HFF-Myc (cell line): ENCODE measurements around the gene GRK6.
A peak's percentile ranks its signal among the peaks of the same experiment; 100 is the strongest.

Source experiments
- DNase-seq: peaks from one replicate; pipeline ENCODE4 v3.0.0-alpha.2; 2011; ENCODE audit warnings: low read depth; ENCODE audit errors: extremely low read depth
- H3K4me3 ChIP-seq: replicated peaks from 2 replicates; pipeline ENCODE4 v1.5.1; 2011; ENCODE audit warnings: low read depth, mild to moderate bottlenecking, control low read depth, low read length
- CTCF ChIP-seq: IDR thresholded peaks from 2 replicates; pipeline ENCODE4 v1.5.1; 2012; ENCODE audit warnings: mild to moderate bottlenecking, low read depth, low read length, control low read depth; ENCODE audit errors: missing control alignments

Gene GRK6

DNA sequence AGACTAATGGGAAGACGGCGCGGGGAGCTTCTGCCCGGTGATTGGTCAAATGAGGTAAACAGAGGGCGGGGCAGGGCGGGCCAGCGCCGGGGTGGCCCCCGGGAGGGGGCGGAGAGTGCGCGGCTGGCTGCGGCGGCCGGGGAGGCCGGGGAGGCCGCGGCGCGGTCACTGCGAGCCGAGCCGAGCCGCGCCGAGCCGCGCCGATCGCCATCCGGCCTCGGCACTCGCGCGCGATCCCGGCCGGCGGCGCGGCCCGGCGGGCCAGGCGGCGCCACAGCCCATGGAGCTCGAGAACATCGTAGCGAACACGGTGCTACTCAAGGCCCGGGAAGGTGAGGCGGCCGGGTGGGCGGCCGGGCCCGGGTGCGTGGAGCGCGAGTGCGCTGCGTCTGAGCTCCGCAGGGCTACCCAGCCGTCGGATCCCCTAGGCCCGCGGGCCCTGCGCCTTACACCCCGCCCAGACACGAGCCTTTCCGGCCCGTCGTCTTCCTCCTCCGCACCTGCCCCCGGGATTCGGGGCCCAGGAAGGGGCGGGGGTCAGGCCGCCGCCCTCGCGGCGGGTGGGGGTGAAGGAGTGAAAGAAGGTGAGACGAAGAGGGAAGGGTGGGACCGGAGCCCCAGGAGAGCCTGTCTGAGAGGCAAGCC lies at the start of gene GRK6:
Gene GRK6, plus strand, starts transcription at position 111 of the 645 bp plus-strand sequence. Its CDS starts 170 bp downstream, at position 281.
- no peak for DNase-seq
- peak within 1 kb of the TSS; percentile 80 for H3K4me3 ChIP-seq
- TF ChIP-seq CTCF, result no peak

DNA sequence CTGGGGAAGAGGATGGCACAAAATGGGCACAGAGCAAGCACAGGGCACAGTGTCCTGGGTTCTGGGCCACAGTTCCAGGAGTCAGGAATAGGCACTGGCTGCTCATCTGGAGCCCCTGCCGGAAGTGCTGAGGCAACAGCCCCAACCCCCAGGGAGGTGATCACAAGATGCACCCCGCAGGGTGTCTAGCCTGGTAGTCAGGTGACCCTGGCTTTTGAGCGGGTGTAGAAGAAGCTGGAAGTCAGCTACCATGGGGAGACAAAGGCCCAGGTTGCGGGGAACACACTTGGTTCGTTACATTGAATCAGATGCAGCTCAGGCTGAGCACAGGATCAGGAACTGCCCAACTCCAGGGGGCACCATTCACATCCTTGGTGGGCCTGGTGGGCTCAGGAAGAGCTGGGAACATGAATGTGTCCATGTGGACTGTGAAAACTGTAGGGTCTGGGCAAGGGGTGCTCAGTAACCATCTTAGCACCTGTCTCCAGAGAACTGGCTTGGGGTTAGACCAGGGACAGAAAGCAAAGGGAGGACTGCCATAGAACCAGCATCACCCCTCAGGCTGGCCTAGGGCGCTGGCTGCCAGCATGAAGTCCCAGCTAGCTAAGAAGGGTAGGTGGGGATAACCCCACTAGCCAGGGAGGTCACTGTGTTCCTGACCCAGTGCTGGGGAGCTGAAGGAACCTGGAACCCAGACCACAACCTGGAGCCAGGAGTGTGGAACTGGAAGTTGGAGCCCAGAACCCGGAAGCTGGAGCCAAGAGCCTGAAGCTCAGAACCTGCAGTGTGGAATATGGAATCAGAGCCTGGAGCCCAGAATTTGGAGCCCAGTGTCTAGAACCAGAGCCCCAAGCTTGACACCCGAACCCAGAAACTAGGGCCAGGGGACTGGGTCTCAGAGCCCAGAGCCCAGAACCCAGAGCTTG lies 48.4 kb upstream of the GRK6 start:
- TF ChIP-seq CTCF, result no peak
- no peak overlapping the region for H3K4me3 ChIP-seq
- DNase-seq, result no peak

DNA sequence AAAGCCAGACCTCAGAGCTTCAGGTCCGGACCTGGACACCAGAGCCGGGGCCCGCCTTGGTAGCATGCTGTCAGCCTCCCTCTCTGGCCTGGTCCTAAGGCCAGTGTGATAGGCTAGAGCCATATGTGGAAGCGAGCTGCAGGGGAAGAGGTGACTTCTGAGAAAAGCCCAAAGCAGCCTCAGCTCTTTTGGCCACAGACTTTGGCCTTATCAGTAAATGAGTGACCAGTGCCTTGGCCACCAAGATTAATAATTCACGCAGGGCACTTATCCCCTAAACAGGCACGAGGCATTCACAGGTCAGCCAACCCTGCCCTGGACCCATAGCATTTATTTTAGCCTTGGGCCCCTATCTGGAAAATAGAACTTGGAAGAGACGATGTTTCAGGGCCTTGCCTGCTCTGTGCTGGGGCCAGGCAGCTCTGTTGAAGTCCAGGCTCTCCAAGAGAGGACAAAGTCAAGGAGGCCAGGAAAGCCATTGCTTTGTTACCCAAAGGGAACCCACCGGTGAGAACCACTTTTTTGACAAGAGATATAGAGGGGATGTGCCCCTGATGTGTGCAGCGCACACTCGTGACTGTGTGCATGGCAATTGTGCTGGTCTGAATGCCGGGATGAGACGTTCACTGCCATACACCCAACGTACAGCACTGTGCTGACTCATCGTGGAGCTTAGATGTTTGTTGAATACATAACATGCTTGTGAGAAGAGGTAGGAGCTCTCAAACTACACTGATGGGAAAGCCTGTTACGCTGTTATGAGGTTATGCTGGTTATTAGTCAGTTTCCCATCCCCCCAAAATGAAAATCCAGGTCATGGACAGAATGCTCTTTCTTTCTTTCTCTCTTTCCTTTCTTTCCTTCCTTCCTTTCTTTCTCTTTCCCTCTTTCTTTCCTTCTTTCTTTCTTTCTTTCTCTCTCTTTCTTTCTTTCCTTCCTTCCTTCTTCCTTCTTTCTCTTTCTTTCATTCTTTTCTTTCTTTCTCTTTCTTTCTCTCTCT lies 47.3 kb upstream of the GRK6 start:
- TF ChIP-seq CTCF, result no peak
- DNase-seq, result no peak
- H3K4me3 ChIP-seq, result no peak overlapping the region

DNA sequence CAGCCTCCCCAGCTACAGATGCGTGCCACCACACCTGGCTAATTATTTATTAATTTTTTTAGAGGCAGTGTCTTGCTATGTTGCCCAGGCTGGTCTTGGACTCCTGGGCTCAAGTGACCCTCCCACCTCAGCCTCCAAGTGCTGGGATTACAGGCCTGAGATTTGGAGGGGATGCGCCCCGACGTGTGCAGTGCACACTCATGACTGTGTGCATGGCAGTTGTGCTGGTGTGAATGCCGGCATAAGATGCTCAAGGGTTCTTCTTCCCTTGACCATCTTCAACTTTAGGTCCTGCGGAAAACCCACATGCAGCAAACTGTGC lies 45.7 kb upstream of the GRK6 start:
- no peak for DNase-seq
- TF ChIP-seq CTCF, result no peak
- H3K4me3 ChIP-seq, result no peak overlapping the region

GRCh38 chr5:177382423-177383029 lies 44.0 kb upstream of the GRK6 start:
- DNase-seq, result no peak
- TF ChIP-seq CTCF, result peak; percentile 42
- H3K4me3 ChIP-seq, result no peak overlapping the region

DNA sequence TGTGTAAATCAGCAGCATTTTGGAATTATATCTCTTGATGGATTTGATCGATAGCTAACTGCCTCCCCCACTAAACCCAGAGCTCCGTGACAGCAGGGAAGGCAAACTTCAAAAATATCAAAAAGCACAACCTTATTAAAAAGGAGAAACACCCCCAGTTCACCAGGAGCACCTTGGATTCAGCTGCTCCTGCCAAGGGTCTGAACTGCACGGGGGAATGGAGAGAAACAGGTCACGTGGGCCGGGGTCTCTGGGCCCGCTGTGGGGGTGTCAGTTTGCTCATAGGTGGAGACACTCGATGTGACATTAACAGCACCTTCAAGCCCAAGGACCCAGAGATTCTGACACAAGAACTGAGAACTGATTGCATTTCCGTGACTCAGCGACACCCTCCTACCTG lies 43.3 kb upstream of the GRK6 start:
- TF ChIP-seq CTCF, result no peak
- no peak for DNase-seq
- H3K4me3 ChIP-seq, result no peak overlapping the region
